ENCODE data around the gene VOPP1.

Gene VOPP1

DNA sequence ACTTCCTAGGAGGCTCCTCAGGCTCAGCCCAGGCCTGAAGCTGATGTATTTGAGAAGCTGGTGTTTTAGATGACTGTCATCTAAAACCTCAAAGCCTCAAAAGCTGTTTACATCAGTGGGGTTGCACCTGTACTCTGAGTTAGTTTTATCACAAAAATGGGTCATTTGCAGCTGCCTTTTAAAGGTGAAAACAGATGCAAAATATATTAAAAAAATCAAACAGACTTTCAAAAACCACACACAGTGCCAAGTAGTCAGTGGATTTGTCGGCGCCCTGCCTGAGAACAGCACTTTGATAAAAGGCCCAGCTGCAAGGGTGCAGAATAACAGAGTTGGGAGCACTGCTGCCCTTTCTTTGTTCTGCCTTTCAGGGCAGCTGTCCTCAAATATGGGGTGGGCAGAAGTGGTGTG is 103.0 kb downstream of the VOPP1 start:
- peaks cover 4% of the 10 kb centered on the region for H3K4me1 ChIP-seq (ENCODE audit: control insufficient read depth, insufficient read depth, low read length)
- H3K36me3 ChIP-seq (ENCODE audit: control insufficient read depth, insufficient read depth, low read length) = peaks cover 2% of the 10 kb centered on the region
- no peak overlapping the region for H3K9ac ChIP-seq (ENCODE audit: low read length)
- H3K4me3 ChIP-seq (ENCODE audit: low read length) = no peak overlapping the region
- no peak overlapping the region for H3K27ac ChIP-seq (ENCODE audit: low read depth, low read length)
- H3K27me3 ChIP-seq (ENCODE audit: control insufficient read depth, insufficient read depth, low read length) = no peaks in the 10 kb centered on the region

DNA sequence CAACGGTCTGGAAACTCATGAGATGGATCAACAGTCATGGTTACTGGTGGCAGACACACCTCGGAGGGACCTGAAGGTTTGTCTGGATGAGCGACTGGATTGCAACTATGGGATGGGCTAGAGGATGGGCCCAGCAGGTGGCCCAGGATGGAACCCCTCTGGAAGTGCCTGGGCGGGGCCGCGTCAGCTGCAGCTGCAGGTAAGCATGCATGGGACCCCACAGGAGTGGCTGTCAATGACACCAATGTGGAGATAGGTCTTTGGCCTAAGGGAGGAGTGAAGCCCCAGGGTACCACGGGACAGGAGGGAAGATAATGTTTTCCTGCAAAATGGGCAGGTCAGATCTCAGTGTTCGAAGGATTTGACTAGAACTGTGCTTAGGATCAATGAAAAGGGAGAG is 103.8 kb downstream of the VOPP1 start:
- H3K36me3 ChIP-seq (ENCODE audit: control insufficient read depth, insufficient read depth, low read length) = peaks cover 2% of the 10 kb centered on the region

DNA sequence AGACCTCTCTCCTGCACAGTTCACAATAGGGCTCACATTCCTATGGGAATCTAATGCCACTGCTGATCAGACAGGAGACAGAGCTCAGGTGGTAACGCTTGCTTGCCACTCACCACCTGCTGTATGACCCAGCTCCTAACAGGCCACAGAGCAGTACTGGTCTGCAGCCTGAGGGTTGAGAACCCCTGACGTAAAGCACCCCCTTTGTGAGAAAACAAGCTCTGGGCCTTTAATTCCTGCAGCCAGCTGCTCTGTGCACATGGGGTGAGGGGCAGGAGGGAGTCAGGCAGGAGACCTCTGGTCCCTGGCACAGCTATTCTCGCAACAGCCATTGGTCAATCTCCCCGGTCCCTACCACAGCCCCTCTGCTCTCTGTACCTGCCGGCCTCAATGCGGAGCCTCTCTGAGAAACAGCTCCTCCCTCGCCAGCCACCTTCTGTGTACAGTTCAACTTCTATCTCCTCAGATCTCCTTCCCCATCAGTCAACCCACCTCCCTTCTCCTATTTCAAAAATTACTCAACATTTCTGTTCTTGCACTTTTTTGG is 105.2 kb downstream of the VOPP1 start:
- Histone ChIP-seq H3K27me3 (ENCODE audit: control insufficient read depth, insufficient read depth, low read length) (no peaks in the 10 kb centered on the region), H3K4me3 (ENCODE audit: low read length) (no peak overlapping the region), H3K36me3 (ENCODE audit: control insufficient read depth, insufficient read depth, low read length) (peaks cover 2% of the 10 kb centered on the region), H3K9ac (ENCODE audit: low read length) (no peak overlapping the region), H3K4me1 (ENCODE audit: control insufficient read depth, insufficient read depth, low read length) (peaks cover 4% of the 10 kb centered on the region), H3K27ac (ENCODE audit: low read depth, low read length) (no peak overlapping the region)

More for the DNA sequence above, 103.8 kb downstream of the VOPP1 start:
- no peak overlapping the region for H3K9ac ChIP-seq (ENCODE audit: low read length)
- peaks cover 4% of the 10 kb centered on the region for H3K4me1 ChIP-seq (ENCODE audit: control insufficient read depth, insufficient read depth, low read length)
- no peaks in the 10 kb centered on the region for H3K27me3 ChIP-seq (ENCODE audit: control insufficient read depth, insufficient read depth, low read length)
- H3K4me3 ChIP-seq (ENCODE audit: low read length) = no peak overlapping the region
- no peak overlapping the region for H3K27ac ChIP-seq (ENCODE audit: low read depth, low read length)

DNA sequence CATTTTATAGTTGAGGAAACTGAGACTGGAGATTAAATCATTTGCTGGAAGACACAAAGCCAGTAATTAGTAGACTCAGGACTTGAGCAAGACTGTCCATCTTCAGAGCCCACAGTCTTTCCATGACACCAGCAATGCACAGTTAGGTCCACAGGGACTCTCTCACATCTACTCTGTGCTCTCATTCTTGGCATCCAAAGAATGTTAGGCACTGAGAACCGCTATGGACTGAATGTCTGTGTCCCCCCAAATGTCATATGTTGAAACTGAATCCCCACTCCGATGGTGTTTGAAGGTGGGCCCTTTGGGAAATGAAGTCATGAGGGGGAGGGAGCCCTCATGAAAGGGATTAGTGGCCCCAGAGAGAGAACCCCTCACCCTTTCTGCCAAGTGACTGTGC is 106.6 kb downstream of the VOPP1 start:
- Histone ChIP-seq H3K4me1 (ENCODE audit: control insufficient read depth, insufficient read depth, low read length) (peaks cover 4% of the 10 kb centered on the region), H3K27me3 (ENCODE audit: control insufficient read depth, insufficient read depth, low read length) (no peaks in the 10 kb centered on the region), H3K9ac (ENCODE audit: low read length) (no peak overlapping the region), H3K4me3 (ENCODE audit: low read length) (no peak overlapping the region), H3K36me3 (ENCODE audit: control insufficient read depth, insufficient read depth, low read length) (peaks cover 2% of the 10 kb centered on the region), H3K27ac (ENCODE audit: low read depth, low read length) (no peak overlapping the region)

DNA sequence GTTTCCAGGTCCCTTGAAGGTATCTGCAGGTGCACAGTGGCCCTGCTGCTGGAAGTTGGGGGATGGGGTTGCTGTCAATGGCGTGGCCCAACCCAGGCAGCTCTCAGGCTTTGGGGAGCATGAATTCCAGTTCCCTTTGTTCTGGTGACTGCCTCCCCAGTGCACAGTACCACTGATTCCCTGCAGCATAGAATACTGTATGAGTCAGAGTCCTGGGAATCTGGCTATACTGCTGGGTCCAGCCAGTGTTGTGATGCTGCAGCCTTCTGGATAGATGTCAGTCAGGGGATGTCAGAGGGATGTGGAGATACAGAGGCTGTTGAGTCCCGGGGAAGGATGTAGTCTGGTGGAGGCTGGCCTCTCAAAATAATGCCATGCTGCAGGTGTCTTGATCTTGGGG is 107.9 kb downstream of the VOPP1 start:
- Histone ChIP-seq H3K4me1 (ENCODE audit: control insufficient read depth, insufficient read depth, low read length) (peaks cover 4% of the 10 kb centered on the region), H3K27me3 (ENCODE audit: control insufficient read depth, insufficient read depth, low read length) (no peaks in the 10 kb centered on the region), H3K27ac (ENCODE audit: low read depth, low read length) (no peak overlapping the region), H3K9ac (ENCODE audit: low read length) (no peak overlapping the region), H3K4me3 (ENCODE audit: low read length) (no peak overlapping the region), H3K36me3 (ENCODE audit: control insufficient read depth, insufficient read depth, low read length) (peaks cover 2% of the 10 kb centered on the region)

DNA sequence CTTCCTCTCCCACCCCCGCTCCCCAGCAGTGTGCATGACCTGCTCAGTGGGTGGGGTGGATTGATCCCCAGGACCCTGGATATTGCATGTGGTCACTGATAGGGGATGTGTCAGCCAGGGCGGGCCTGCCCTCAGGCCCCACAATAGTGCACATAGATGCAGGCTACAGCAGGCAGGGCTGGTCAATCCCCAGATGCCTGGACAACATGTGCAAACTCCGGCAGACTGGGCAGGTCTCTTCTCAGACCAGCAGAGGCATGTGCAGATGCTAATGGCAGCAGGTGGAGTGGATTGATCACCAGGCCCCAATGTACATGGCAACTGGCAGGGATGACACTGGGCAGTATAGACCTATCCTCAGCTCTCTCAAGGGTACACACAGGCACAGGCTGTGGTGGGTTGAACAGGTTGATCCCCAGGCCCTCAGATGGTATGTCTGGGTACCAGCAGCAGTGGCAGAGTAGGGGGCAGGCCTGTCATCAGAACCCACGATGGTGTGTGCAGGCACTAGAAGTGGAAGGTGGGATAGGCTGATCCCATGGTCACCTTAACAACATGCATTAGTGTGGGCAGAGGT is 108.5 kb downstream of the VOPP1 start:
- Histone ChIP-seq H3K27ac (ENCODE audit: low read depth, low read length) (no peak overlapping the region), H3K4me1 (ENCODE audit: control insufficient read depth, insufficient read depth, low read length) (peaks cover 4% of the 10 kb centered on the region), H3K4me3 (ENCODE audit: low read length) (no peak overlapping the region), H3K36me3 (ENCODE audit: control insufficient read depth, insufficient read depth, low read length) (peaks cover 2% of the 10 kb centered on the region), H3K27me3 (ENCODE audit: control insufficient read depth, insufficient read depth, low read length) (no peaks in the 10 kb centered on the region), H3K9ac (ENCODE audit: low read length) (no peak overlapping the region)

DNA sequence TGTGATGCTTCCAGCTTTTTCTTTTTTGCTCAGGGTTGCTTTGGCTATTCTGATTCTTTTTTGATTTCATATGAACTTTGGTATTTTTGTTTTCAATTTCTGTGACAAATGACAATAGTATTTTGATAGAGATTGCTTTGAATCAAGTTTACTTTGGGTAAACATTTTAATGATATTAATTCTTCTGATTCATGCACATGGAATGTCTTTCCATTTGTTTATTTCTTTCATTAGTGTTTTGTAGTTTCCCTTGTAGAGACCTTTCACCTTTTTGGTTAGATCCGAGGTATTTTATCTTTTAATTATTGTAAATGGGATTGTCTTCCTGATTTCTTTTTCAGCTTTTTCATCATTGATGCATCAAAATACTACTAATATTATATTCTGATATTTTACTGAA is 114.0 kb downstream of the VOPP1 start:
- Histone ChIP-seq H3K4me1 (ENCODE audit: control insufficient read depth, insufficient read depth, low read length) (no peaks in the 10 kb centered on the region), H3K4me3 (ENCODE audit: low read length) (no peak overlapping the region), H3K27ac (ENCODE audit: low read depth, low read length) (no peak overlapping the region), H3K36me3 (ENCODE audit: control insufficient read depth, insufficient read depth, low read length) (no peaks in the 10 kb centered on the region), H3K27me3 (ENCODE audit: control insufficient read depth, insufficient read depth, low read length) (no peaks in the 10 kb centered on the region), H3K9ac (ENCODE audit: low read length) (no peak overlapping the region)

DNA sequence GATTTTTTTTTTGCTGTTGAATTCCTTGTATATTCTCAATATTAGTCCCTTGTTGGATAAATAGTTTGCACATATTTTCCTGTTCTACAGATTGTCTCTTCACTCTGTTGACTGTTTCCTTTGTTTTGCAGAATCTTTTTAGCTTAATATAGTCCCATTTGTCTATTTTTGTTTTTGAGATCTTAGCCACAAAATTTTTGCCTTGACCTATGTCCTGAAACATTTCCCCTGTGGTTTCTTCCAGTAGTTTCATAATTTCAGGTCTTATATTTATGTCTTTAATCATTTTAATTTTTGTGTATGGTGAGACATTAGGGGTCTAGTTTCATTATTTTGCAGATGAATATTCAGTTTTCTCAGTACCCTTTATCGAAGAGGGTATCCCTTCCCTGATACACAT is 114.5 kb downstream of the VOPP1 start:
- Histone ChIP-seq H3K9ac (ENCODE audit: low read length) (no peak overlapping the region), H3K4me3 (ENCODE audit: low read length) (no peak overlapping the region), H3K36me3 (ENCODE audit: control insufficient read depth, insufficient read depth, low read length) (no peaks in the 10 kb centered on the region), H3K4me1 (ENCODE audit: control insufficient read depth, insufficient read depth, low read length) (no peaks in the 10 kb centered on the region), H3K27ac (ENCODE audit: low read depth, low read length) (no peak overlapping the region), H3K27me3 (ENCODE audit: control insufficient read depth, insufficient read depth, low read length) (no peaks in the 10 kb centered on the region)

DNA sequence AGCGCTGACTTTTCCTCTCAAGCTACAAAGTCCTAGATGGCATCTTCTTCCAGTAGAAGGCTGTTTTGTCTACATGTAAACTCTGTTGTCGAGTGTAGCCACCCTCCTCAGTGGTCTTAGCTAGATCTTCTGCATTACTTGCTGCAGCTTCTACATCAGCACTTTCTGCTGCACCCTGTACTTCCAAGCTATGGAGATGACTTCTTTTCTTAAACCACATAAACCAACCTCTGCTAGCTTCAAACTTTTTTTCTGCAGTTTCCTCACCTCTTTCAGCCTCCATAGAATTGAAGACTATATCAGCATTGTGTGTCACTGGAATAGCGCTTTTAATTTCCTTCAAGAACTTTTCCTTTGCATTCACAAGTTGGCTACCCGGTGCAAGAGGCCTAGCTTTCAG is 119.3 kb downstream of the VOPP1 start:
- Histone ChIP-seq H3K27me3 (ENCODE audit: control insufficient read depth, insufficient read depth, low read length) (no peaks in the 10 kb centered on the region), H3K4me3 (ENCODE audit: low read length) (no peak overlapping the region), H3K36me3 (ENCODE audit: control insufficient read depth, insufficient read depth, low read length) (no peaks in the 10 kb centered on the region), H3K9ac (ENCODE audit: low read length) (no peak overlapping the region), H3K4me1 (ENCODE audit: control insufficient read depth, insufficient read depth, low read length) (no peaks in the 10 kb centered on the region), H3K27ac (ENCODE audit: low read depth, low read length) (no peak overlapping the region)

DNA sequence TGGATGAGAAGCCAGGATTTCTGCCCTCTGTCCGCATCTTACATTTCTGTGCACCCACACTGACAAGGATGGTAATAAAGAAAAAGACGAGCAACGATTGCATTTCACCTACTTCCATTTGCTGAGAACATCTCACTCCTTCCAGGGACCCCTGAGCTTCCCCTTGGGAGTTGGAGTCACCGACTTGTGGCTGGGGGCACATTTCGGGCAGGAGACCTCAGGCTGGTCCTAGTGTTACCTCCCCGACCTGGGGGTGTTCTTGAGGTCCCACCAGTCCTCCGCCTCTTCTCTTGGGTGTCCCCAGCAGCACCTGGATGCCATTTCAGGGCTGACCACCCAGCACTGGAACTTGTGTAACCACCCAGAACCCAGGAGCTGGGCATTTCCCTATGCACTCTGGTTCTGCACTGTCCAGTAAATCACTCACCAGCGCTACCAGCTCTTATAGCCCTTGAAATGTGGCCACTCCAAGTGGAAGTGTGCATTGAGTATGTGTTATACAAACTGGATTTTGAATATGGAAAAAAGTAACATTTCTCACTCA is 122.2 kb downstream of the VOPP1 start:
- no peak overlapping the region for H3K27ac ChIP-seq (ENCODE audit: low read depth, low read length)
- no peaks in the 10 kb centered on the region for H3K36me3 ChIP-seq (ENCODE audit: control insufficient read depth, insufficient read depth, low read length)
- H3K9ac ChIP-seq (ENCODE audit: low read length) = no peak overlapping the region
- H3K4me3 ChIP-seq (ENCODE audit: low read length) = no peak overlapping the region
- no peaks in the 10 kb centered on the region for H3K27me3 ChIP-seq (ENCODE audit: control insufficient read depth, insufficient read depth, low read length)
- H3K4me1 ChIP-seq (ENCODE audit: control insufficient read depth, insufficient read depth, low read length) = no peaks in the 10 kb centered on the region

DNA sequence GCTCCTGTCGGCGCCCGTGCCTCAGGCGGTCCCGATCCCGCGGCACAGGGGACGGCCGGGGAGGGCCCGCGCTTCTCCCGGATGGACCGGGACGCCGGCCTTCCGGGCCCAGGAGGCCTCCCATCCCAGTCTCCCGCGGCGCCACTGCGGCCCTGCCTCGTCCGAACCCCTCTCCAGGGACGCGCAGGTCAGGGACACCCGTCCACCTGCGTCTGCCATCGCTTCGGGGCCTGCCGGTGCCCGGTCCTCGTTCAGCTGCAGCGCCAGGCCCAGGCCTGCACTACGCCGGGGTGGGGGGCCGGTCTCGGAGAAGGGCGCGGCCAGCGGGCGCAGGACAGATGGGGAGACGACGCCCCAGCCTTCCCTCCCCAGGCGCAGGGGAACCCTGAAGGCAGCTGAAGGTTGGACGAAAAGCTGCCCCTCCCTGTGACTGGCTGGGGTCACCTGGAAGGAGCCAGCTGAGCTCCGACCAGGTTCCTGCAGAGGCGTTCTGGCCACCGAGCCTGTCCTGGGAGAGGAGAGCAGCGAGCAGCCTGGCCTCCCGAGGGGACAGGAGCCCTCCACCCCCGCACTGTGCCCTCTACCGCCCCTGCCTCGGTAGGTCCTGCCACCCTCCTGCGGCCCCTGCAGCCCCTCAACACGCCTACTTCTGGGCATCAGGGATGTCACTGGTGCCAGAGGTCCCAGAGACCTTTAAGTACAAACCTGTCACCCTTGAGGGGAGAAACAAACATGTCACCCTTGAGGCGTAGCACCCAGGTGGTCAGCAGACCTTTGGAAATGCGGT is 122.9 kb downstream of the VOPP1 start:
- Histone ChIP-seq H3K27me3 (ENCODE audit: control insufficient read depth, insufficient read depth, low read length) (no peaks in the 10 kb centered on the region), H3K4me1 (ENCODE audit: control insufficient read depth, insufficient read depth, low read length) (no peaks in the 10 kb centered on the region), H3K27ac (ENCODE audit: low read depth, low read length) (no peak overlapping the region), H3K9ac (ENCODE audit: low read length) (no peak overlapping the region), H3K4me3 (ENCODE audit: low read length) (no peak overlapping the region), H3K36me3 (ENCODE audit: control insufficient read depth, insufficient read depth, low read length) (no peaks in the 10 kb centered on the region)

DNA sequence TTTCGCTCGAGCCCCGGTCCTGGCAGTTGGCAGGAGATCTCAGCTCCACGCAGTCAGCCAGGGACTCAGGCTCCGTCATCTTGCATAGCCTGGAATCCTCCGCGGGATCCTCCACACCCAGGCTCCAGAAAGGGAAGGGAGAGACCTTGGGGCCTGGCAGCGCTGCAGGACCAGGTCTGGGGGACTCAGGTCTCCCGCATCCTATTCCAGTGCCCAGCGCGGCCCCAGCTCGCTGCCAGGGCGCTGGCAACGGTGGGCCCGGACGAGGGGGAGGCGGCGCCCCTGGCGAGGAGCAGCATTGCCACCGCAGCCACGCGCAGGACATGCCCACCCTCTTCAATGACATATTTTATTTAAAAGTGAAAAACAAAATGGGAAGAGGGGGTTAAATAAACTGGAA is 123.8 kb downstream of the VOPP1 start:
- no peaks in the 10 kb centered on the region for H3K36me3 ChIP-seq (ENCODE audit: control insufficient read depth, insufficient read depth, low read length)
- H3K9ac ChIP-seq (ENCODE audit: low read length) = no peak overlapping the region
- no peaks in the 10 kb centered on the region for H3K27me3 ChIP-seq (ENCODE audit: control insufficient read depth, insufficient read depth, low read length)
- no peak overlapping the region for H3K4me3 ChIP-seq (ENCODE audit: low read length)
- H3K27ac ChIP-seq (ENCODE audit: low read depth, low read length) = no peak overlapping the region
- H3K4me1 ChIP-seq (ENCODE audit: control insufficient read depth, insufficient read depth, low read length) = no peaks in the 10 kb centered on the region
